Colonic mucosa (tissue), 4 donors: ENCODE measurements around the gene LRGUK. TPM values are rescaled to one million over a fixed set of nuclear protein-coding genes. Genes with fewer than 3 reads are reported as not detected.
A peak's percentile ranks its signal among the peaks of the same experiment; 100 is the strongest.
"Not testable (repeated sequence)": the region's sequence is repeated elsewhere in the genome, so short reads cannot be mapped to it uniquely, and the experiment has no call there.

Source experiments
- DNase-seq: peaks from one replicate; pipeline ENCODE4 v3.0.0-alpha.2; 2020
- H3K27ac ChIP-seq: fragments of 200-600 bp; one replicate; pipeline ENCODE4 v1.8.0; 2021
- H3K27me3 ChIP-seq: fragments of 200-600 bp; one replicate; pipeline ENCODE4 v1.8.0; 2021
- H3K36me3 ChIP-seq: fragments of 200-600 bp; one replicate; pipeline ENCODE4 v1.8.0; 2021
- H3K4me1 ChIP-seq: fragments of 200-600 bp; one replicate; pipeline ENCODE4 v1.8.0; 2021; ENCODE audit warnings: mild to moderate bottlenecking
- H3K4me3 ChIP-seq: fragments of 200-600 bp; one replicate; pipeline ENCODE4 v1.8.0; 2021
- H3K9ac ChIP-seq, 2 donors: one replicate each; pipeline ENCODE4 v1.7.0; 2013; ENCODE audit warnings: control low read depth in 2 of 2, low read depth in 2 of 2, low read length in 2 of 2
- H3K9me3 ChIP-seq: fragments of 200-600 bp; one replicate; pipeline ENCODE4 v1.8.0; 2021
- intact Hi-C: fragments of 100-400 bp; cut with DNase I; formaldehyde crosslinking; loops from one replicate; pipeline ENCODE4 v1.14.1; 2022
- total RNA-seq, 2 donors: library from RNA; stranded (reverse); fragmentation: NEBNext Ultra II Directional in 1 of 2; extraction: Animal tissue kit (Norgen Biotek cat#: 25700) in 1 of 2; gene quantifications; one replicate each; pipeline ENCODE4 v1.2.1, GENCODE V29; 2021
- TF ChIP-seq, protein P1 (sequence below): fragments of 200-600 bp; IDR thresholded peaks from one replicate; pipeline ENCODE4 v1.8.0; 2022; ENCODE audit warnings: antibody characterized with exemption, mild to moderate bottlenecking
- donor health status: healthy.
- donor health status: DM: no; HTN: no; CAD: no.
- donor health status: DM: no; HTN: no; CAD: no.

Gene LRGUK, protein sequence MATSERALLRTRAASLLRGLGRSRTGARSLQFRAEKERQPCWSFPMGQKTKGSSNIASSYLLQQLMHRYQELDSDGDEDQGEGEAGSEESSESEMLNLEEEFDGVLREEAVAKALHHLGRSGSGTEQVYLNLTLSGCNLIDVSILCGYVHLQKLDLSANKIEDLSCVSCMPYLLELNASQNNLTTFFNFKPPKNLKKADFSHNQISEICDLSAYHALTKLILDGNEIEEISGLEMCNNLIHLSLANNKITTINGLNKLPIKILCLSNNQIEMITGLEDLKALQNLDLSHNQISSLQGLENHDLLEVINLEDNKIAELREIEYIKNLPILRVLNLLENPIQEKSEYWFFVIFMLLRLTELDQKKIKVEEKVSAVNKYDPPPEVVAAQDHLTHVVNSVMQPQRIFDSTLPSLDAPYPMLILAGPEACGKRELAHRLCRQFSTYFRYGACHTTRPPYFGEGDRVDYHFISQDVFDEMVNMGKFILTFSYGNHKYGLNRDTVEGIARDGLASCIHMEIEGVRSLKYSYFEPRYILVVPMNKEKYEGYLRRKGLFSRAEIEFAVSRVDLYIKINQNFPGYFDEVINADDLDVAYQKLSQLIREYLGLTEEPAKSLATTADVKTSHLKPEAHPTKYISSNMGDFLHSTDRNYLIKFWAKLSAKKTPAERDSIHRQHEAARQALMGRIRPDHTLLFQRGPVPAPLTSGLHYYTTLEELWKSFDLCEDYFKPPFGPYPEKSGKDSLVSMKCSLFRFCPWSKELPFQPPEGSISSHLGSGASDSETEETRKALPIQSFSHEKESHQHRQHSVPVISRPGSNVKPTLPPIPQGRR
- under 1 TPM; 0.37 to 0.69 TPM for total RNA-seq

DNA sequence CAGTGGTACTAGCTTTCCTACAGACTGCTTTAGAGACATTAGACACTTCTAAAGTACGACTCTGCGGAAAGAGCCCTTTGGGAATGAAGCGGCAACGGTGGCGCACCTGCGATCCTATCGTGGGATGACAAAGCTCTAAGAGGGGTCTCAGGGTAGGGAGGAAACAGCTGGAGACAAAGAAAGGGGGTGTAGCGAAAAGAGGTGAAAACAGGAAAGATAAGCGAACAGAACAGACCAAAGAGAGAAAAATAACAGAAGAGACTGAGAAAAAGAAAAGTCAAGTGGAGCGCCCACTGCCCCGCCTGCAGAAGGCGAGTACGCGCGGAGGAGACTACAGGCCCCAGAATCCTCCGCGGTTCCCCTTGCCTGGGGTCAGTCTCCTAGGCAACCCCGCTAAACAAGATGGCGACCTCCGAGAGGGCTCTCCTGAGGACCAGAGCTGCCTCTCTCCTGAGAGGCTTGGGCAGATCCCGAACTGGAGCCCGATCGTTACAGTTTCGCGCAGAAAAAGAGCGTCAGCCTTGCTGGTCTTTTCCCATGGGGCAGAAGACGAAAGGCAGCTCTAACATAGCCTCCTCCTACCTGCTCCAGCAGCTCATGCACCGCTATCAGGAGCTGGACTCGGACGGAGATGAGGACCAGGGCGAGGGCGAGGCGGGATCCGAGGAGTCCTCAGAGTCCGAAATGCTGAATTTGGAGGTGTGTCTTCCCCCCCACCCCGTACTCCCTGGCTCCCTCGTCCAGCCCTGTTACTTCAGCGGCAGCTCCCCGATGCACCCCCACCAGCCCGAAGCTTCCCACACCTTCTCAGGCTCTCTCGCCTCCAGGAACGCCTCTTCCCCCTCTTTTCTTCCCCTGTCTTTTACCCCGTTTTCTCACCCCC, at the start of gene LRGUK:
Gene LRGUK (plus strand): TSS at position 375 of the 883 bp plus-strand sequence. CDS start 28 bp downstream, at position 403.
- H3K9ac ChIP-seq: peak within 1 kb of the TSS in 1 of 2 donors; percentile 10
- intact Hi-C loops: no loop called here

DNA sequence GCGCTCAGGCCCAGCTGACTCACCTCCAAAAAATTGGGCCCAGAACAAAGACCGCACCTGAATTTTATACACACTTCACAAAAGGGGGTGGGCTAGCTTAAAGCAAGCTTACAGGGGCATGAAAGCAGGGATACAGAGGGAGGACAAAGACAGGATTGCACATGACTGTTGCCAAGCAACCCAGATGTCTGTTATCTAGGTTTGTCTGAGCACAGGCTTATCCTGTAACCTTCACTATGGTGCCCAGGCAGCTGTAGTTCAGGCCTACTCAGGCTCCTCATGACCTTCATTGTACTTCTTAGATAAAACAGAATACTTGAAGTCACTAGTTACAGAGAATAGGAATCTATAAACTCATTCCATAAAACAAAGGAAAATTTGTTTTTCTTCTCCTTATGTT, 49.6 kb upstream of the LRGUK start:
- H3K27me3 ChIP-seq, intact Hi-C loops, H3K4me1 ChIP-seq, DNase-seq, H3K9me3 ChIP-seq, H3K36me3 ChIP-seq, H3K9ac ChIP-seq, H3K4me3 ChIP-seq, H3K27ac ChIP-seq: not testable (repeated sequence)

More for the DNA sequence above, at the start of gene LRGUK:
- peaks cover 5% of the 10 kb centered on the region for H3K4me1 ChIP-seq
- H3K4me3 ChIP-seq: peak within 1 kb of the TSS; percentile 76
- no peaks in the 10 kb centered on the region for H3K36me3 ChIP-seq
- no peak within 1 kb of the TSS for H3K27ac ChIP-seq
- no peaks in the 10 kb centered on the region for H3K9me3 ChIP-seq
- no peaks in the 10 kb centered on the region for H3K27me3 ChIP-seq
- TF ChIP-seq, protein P1, sequence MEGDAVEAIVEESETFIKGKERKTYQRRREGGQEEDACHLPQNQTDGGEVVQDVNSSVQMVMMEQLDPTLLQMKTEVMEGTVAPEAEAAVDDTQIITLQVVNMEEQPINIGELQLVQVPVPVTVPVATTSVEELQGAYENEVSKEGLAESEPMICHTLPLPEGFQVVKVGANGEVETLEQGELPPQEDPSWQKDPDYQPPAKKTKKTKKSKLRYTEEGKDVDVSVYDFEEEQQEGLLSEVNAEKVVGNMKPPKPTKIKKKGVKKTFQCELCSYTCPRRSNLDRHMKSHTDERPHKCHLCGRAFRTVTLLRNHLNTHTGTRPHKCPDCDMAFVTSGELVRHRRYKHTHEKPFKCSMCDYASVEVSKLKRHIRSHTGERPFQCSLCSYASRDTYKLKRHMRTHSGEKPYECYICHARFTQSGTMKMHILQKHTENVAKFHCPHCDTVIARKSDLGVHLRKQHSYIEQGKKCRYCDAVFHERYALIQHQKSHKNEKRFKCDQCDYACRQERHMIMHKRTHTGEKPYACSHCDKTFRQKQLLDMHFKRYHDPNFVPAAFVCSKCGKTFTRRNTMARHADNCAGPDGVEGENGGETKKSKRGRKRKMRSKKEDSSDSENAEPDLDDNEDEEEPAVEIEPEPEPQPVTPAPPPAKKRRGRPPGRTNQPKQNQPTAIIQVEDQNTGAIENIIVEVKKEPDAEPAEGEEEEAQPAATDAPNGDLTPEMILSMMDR: no peak
- peak; percentile 87 for DNase-seq

DNA sequence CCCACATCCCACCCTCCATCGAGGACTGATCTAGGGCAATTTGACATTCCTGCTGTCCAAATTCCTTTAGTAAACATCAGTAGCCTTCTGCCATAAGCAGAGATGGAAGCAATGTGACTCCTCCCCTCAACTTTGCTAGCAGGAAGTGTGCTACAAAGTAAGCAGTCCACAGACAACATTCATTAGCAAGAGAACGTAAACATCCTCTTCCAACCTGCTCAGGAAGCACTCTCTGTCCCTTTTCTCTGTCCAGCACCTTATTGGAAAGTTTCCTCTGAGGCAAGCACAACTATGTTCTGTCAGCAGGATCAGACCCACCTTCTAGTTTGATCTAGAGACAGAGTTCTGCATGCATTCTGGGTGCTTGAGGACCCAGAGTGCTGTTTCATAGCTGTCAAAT, 48.1 kb upstream of the LRGUK start:
- intact Hi-C loops: no loop called here
- no peak for DNase-seq
- Histone ChIP-seq H3K36me3 (no peaks in the 10 kb centered on the region), H3K4me3 (no peak overlapping the region), H3K27ac (no peak overlapping the region), H3K9me3 (no peaks in the 10 kb centered on the region), H3K27me3 (no peaks in the 10 kb centered on the region), H3K9ac (no peak overlapping the region), H3K4me1 (no peaks in the 10 kb centered on the region)
- TF ChIP-seq, protein P1: no peak

DNA sequence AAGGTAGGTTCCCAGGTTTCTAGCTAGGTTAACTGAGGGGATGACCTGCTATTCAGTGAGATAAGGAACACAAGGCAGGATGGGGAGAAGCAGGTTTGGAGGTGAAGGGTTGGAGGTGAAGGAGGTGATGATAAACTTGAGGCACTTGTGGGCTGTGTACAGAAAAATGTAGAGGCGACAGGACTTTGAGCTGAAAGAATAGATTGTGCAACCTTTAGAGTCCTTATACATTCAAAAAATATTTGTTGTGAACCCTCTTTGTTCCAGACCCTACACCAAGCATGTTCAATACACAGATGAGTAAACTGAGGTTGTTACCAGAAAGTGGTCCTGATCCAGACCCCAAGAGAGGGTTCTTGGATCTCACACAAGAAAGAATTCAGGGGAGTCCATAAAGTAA, 45.4 kb upstream of the LRGUK start:
- Histone ChIP-seq H3K4me1 (no peaks in the 10 kb centered on the region), H3K9ac (no peak overlapping the region), H3K27ac (no peak overlapping the region), H3K36me3 (no peaks in the 10 kb centered on the region), H3K27me3 (no peaks in the 10 kb centered on the region), H3K4me3 (no peak overlapping the region), H3K9me3 (no peaks in the 10 kb centered on the region)
- DNase-seq: no peak
- TF ChIP-seq, protein P1: no peak
- intact Hi-C loops: no loop called here

DNA sequence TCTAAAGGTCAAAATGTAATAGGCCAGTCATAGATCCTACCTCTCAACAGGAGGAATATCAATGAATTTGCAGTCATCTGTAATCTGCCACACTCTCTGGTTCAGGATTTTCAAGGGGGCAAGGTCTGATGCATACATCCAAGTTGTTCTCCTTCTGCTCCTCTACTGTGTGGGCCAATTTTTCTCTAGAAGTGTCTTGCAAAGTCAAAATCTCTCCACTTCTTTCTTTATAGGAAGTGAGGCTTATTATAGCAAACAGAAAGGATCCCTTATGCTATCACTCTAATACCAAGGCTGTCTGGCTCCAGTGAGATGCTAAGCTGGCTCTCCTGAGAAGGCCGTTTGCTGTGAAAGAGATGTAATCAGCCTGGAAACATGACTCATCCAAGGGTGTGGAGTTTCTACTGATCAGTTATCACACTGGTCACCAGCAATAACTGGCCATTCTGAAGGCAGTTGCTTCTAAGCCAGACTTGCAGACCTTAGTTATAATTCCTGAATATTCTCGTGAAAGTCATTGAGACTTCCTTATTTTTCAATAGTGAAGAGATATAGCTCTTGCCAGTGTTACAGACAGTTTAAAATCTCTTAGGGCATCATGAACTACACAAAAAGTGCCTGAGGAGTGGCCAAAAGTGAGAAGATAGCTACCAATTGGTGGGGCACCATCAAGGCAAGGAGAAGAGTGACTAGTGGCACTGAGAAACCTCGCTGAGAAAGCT, 43.2 kb upstream of the LRGUK start:
- intact Hi-C loops: no loop called here
- Histone ChIP-seq H3K9me3 (no peaks in the 10 kb centered on the region), H3K27me3 (no peaks in the 10 kb centered on the region), H3K9ac (no peak overlapping the region), H3K4me3 (no peak overlapping the region), H3K4me1 (no peaks in the 10 kb centered on the region), H3K27ac (no peak overlapping the region), H3K36me3 (no peaks in the 10 kb centered on the region)
- TF ChIP-seq, protein P1: no peak
- no peak for DNase-seq
